ENCODE results near the gene EVC. TPM values are rescaled to one million over a fixed set of nuclear protein-coding genes. Genes with fewer than 3 reads are reported as not detected.

The EVC gene
- total and polyA plus RNA-seq, 2 of the 8 experiments (the other 6 are each of a cell fraction or from before 2014, with no cell fraction given), result 2.6 to 9.8 TPM

DNA sequence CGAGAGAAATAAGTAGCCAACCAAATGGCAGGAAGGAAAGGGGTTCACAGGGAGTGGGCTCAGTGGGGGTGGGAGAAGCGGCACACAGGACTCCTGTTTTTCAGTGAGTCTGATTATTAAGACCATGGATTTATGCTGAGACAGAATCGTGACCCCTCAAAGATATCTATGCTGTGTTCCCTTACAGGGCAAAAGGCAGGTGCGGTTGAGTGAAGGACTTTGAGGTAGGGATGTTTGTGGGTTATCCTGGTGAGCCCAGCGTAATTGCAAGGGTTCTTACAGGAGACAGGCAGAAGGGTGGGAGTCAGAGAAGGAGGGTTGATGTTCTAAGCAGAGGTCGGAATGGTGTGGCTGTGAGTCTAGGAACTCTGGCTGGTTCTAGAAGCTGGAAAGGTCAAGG is 73.0 kb downstream of the EVC start (continued):
- TF ChIP-seq RNF2 (IDR thresholded peaks at IDR 0.05; ENCODE audit: borderline replicate concordance, low read depth, low read length, missing control alignments, poor library complexity, severe bottlenecking), result no peak
- TF ChIP-seq SP1 (IDR thresholded peaks at IDR 0.05; ENCODE audit: low read depth, low read length), result no peak
- TF ChIP-seq JUND (IDR thresholded peaks at IDR 0.05; ENCODE audit: low read length), result no peak
- TF ChIP-seq, protein P1, sequence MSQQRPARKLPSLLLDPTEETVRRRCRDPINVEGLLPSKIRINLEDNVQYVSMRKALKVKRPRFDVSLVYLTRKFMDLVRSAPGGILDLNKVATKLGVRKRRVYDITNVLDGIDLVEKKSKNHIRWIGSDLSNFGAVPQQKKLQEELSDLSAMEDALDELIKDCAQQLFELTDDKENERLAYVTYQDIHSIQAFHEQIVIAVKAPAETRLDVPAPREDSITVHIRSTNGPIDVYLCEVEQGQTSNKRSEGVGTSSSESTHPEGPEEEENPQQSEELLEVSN (IDR thresholded peaks at IDR 0.05), result no peak
- TF ChIP-seq KDM1A (IDR thresholded peaks at IDR 0.05; ENCODE audit: borderline replicate concordance, low read length), result no peak

All from H1 (cell line).